ENCODE measurements around the gene STK11IP. TPM values are rescaled to one million over a fixed set of nuclear protein-coding genes. Genes with fewer than 3 reads are reported as not detected.

STK11IP gene
- total and polyA plus RNA-seq, 9 of the 15 experiments (the other 6 are each of a cell fraction or from before 2014, with no cell fraction given): 0.52 to 21.7 (median 5.6) TPM

GRCh38 chr2:219608399-219608964 lies 10.8 kb downstream of the STK11IP start:
- Histone ChIP-seq H3K4me3 (no peak overlapping the region), H3K9me3 (replicated peaks; ENCODE audit: control insufficient read depth, insufficient read depth, low read depth, low read length) (no peaks in the 10 kb centered on the region), H2AFZ (ENCODE audit: low read depth, low read length) (no peak overlapping the region), H4K20me1 (replicated peaks; ENCODE audit: control insufficient read depth, insufficient read depth, low read length) (no peaks in the 10 kb centered on the region), H3K27ac (ENCODE audit: extremely low read depth, low read depth, low read length) (no peak overlapping the region), H3K9me1 (ENCODE audit: control insufficient read depth, insufficient read depth, low read length) (no peaks in the 10 kb centered on the region), H3K9ac (ENCODE audit: insufficient read depth in 1 of 2, low read depth in 2 of 2, low read length in 2 of 2) (peak overlapping the region in 1 of 2 experiments; percentile 64; a peak in 1 of 4 replicates), H3K79me2 (ENCODE audit: control insufficient read depth, insufficient read depth, low read length) (no peaks in the 10 kb centered on the region), H3K36me3 (ENCODE audit: control insufficient read depth, insufficient read depth, low read length) (peaks cover 7% of the 10 kb centered on the region; the same call in 1 of the 3 replicates), H3K27me3 (ENCODE audit: control insufficient read depth in 2 of 2, insufficient read depth in 2 of 2, low read length in 2 of 2) (no peaks in the 10 kb centered on the region), H3K4me1 (replicated peaks in 1 of 2; ENCODE audit: control insufficient read depth in 2 of 2, insufficient read depth in 2 of 2, low read length in 2 of 2) (peaks cover 0 to 19% of the 10 kb centered on the region in 2 experiments; a peak in 2 of 5 replicates), H3K4me2 (ENCODE audit: insufficient read depth, low read length) (no peak overlapping the region)
- no peak for TF ChIP-seq ZBED1 (IDR thresholded peaks at IDR 0.05)
- TF ChIP-seq FOXK1 (CRISPR knock-in tag; IDR thresholded peaks at IDR 0.05; ENCODE audit: borderline replicate concordance): no peak
- TF ChIP-seq, protein P1, sequence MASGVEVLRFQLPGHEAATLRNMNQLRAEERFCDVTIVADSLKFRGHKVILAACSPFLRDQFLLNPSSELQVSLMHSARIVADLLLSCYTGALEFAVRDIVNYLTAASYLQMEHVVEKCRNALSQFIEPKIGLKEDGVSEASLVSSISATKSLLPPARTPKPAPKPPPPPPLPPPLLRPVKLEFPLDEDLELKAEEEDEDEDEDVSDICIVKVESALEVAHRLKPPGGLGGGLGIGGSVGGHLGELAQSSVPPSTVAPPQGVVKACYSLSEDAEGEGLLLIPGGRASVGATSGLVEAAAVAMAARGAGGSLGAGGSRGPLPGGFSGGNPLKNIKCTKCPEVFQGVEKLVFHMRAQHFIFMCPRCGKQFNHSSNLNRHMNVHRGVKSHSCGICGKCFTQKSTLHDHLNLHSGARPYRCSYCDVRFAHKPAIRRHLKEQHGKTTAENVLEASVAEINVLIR (CRISPR knock-in tag; IDR thresholded peaks at IDR 0.05): no peak
- TF ChIP-seq, protein P2, sequence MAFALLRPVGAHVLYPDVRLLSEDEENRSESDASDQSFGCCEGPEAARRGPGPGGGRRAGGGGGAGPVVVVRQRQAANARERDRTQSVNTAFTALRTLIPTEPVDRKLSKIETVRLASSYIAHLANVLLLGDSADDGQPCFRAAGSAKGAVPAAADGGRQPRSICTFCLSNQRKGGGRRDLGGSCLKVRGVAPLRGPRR (CRISPR knock-in tag; IDR thresholded peaks at IDR 0.05): no peak
- TF ChIP-seq FOXJ3 (CRISPR knock-in tag; IDR thresholded peaks at IDR 0.05): no peak
- TF ChIP-seq ZNF561 (CRISPR knock-in tag; conservative IDR thresholded peaks at IDR 0.05): no peak
- intact Hi-C loops (cut with micrococcal nuclease): no loop called here
- BruUV-seq (replicated peaks): no TSS peak
- no peak for DNase-seq (ENCODE audit: extremely low read depth in 1 of 4, low spot score in 3 of 4)
- no peak for ATAC-seq
- FAIRE-seq: no peak
- ChIA-PET CTCF (ENCODE audit: low intra/inter-chr PET ratio) (no interaction called here), POLR2A (no interaction called here)
- WGBS (ENCODE audit: insufficient coverage, low coverage, missing lambda C conversion rate): 71% methylated on average over 12 of the region's 15 CpGs
- in situ Hi-C loops (cut with MboI): no loop called here

All from K562 (cell line).